ENCODE data around the gene ACVRL1. TPM values are rescaled to one million over a fixed set of nuclear protein-coding genes. Genes with fewer than 3 reads are reported as not detected.
A peak's percentile ranks its signal among the peaks of the same experiment; 100 is the strongest.

The ACVRL1 gene
- total RNA-seq, 1 donor from 2014 or later: 36.9 TPM

GRCh38 chr12:51886021-51886710, 21.1 kb upstream of the ACVRL1 start:
- Histone ChIP-seq H3K36me3 (no peaks in the 10 kb centered on the region), H3K4me1 (peaks cover 17% of the 10 kb centered on the region), H3K27me3 (ENCODE audit: low read depth) (peaks cover 21% of the 10 kb centered on the region), H3K9me3 (replicated peaks) (peaks cover 8% of the 10 kb centered on the region), H3K27ac (replicated peaks) (peak overlapping the region; percentile 72), H3K4me3 (no peak overlapping the region)
- peak; percentile 64 for DNase-seq
- intact Hi-C loops (cut with micrococcal nuclease): no loop called here
- no peak for TF ChIP-seq CTCF (IDR thresholded peaks at IDR 0.05; ENCODE audit: borderline replicate concordance)

GRCh38 chr12:51887476-51888315, 19.6 kb upstream of the ACVRL1 start, which contains the start of gene ANKRD33:
ANKRD33 (plus strand) TSS chr12:51888103; CDS start chr12:51888187, 84 bp downstream.
- no peak within 1 kb of the TSS for H3K27ac ChIP-seq (replicated peaks)
- H3K9me3 ChIP-seq (replicated peaks): peaks cover 5% of the 10 kb centered on the region
- no peak within 1 kb of the TSS for H3K4me3 ChIP-seq
- intact Hi-C loops (cut with micrococcal nuclease): no loop called here
- no peaks in the 10 kb centered on the region for H3K36me3 ChIP-seq
- DNase-seq: no peak
- H3K4me1 ChIP-seq: peaks cover 17% of the 10 kb centered on the region
- TF ChIP-seq CTCF (IDR thresholded peaks at IDR 0.05; ENCODE audit: borderline replicate concordance): no peak
- peaks cover 21% of the 10 kb centered on the region for H3K27me3 ChIP-seq (ENCODE audit: low read depth)

- TF ChIP-seq CTCF (IDR thresholded peaks at IDR 0.05; ENCODE audit: borderline replicate concordance): no peak
- Histone ChIP-seq H3K27me3 (ENCODE audit: low read depth) (peaks cover 21% of the 10 kb centered on the region), H3K36me3 (no peaks in the 10 kb centered on the region), H3K9me3 (replicated peaks) (peaks cover 5% of the 10 kb centered on the region), H3K4me1 (peaks cover 17% of the 10 kb centered on the region), H3K27ac (replicated peaks) (no peak overlapping the region), H3K4me3 (no peak overlapping the region)
- intact Hi-C loops (cut with micrococcal nuclease): no loop called here
- DNase-seq: no peak
Observed at GRCh38 chr12:51888316-51889215, 18.7 kb upstream of the ACVRL1 start.

- Histone ChIP-seq H3K27ac (replicated peaks) (no peak overlapping the region), H3K9me3 (replicated peaks) (peaks cover 5% of the 10 kb centered on the region), H3K27me3 (ENCODE audit: low read depth) (peaks cover 21% of the 10 kb centered on the region), H3K4me3 (no peak overlapping the region), H3K36me3 (no peaks in the 10 kb centered on the region), H3K4me1 (peaks cover 17% of the 10 kb centered on the region)
- DNase-seq: no peak
- TF ChIP-seq CTCF (IDR thresholded peaks at IDR 0.05; ENCODE audit: borderline replicate concordance): peak; percentile 13
- intact Hi-C loops (cut with micrococcal nuclease): no loop called here
Observed at GRCh38 chr12:51889216-51890132, 17.8 kb upstream of the ACVRL1 start.

Measured in left ventricle myocardium inferior (tissue), 1 donor.